ENCODE results near the gene ATG13. TPM values are rescaled to one million over a fixed set of nuclear protein-coding genes. Genes with fewer than 3 reads are reported as not detected.

ATG13 gene
- total and polyA plus RNA-seq, 11 donors, result 26.7 to 74.8 (median 48.7) TPM

DNA sequence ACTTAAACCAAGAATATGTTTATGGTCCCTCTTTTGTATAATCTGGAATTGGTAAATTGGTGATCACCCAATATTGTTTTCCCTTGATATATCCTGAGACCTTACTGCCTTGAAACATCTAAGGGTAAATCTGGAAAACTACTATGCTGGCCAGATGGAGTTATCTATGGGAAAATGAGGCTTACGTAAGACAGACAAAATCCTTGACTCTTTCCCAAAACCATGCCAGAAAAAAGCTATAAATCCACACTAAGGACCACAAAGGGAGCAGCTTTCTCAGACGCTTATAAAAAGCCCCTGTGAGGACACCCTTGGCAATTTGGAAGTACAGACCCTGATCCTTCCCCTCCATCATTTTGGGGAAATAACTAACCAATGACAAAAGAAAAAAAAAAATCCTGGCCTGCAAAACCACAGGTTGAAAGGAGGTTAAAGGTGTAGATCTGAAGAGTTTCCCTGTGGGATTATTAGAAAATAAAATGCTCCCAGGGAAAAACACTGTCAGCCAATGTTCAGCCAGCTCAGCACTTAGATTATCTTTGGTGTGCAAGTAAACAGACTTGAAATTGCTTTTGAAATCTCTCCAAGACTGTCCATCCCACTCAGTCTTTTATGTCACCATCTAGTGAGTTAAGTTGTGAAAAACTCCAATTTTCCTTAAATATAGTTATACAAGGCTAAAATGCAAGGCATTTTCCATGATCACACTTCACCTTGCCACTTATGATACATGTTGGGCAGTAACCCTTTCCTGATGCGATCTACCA is 17.0 kb upstream of the ATG13 start:
- TF ChIP-seq, protein P1, sequence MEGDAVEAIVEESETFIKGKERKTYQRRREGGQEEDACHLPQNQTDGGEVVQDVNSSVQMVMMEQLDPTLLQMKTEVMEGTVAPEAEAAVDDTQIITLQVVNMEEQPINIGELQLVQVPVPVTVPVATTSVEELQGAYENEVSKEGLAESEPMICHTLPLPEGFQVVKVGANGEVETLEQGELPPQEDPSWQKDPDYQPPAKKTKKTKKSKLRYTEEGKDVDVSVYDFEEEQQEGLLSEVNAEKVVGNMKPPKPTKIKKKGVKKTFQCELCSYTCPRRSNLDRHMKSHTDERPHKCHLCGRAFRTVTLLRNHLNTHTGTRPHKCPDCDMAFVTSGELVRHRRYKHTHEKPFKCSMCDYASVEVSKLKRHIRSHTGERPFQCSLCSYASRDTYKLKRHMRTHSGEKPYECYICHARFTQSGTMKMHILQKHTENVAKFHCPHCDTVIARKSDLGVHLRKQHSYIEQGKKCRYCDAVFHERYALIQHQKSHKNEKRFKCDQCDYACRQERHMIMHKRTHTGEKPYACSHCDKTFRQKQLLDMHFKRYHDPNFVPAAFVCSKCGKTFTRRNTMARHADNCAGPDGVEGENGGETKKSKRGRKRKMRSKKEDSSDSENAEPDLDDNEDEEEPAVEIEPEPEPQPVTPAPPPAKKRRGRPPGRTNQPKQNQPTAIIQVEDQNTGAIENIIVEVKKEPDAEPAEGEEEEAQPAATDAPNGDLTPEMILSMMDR (IDR thresholded peaks at IDR 0.05), result no peak
- no peak for TF ChIP-seq POLR2A (IDR thresholded peaks at IDR 0.05)
- 85 to 88% (median 85%) methylated on average over 3 of the region's 3 CpGs for WGBS, 4 donors
- Histone ChIP-seq H3K27ac (peak overlapping the region in 10 of 12 donors; percentile 2 to 75 (median 54)), H3K4me3 (no peak overlapping the region), H3K9me3 (no peaks in the 10 kb centered on the region), H3K27me3 (no peaks in the 10 kb centered on the region), H3K36me3 (peaks cover 0 to 15% (median 8%) of the 10 kb centered on the region in 9 donors), H3K4me1 (peaks cover 0 to 28% (median 7%) of the 10 kb centered on the region in 12 donors)
- no peak for DNase-seq
- intact Hi-C loops (cut with DNase I), result no loop called here
- ATAC-seq, result peak in 2 of 4 donors; percentile 25 to 40

DNA sequence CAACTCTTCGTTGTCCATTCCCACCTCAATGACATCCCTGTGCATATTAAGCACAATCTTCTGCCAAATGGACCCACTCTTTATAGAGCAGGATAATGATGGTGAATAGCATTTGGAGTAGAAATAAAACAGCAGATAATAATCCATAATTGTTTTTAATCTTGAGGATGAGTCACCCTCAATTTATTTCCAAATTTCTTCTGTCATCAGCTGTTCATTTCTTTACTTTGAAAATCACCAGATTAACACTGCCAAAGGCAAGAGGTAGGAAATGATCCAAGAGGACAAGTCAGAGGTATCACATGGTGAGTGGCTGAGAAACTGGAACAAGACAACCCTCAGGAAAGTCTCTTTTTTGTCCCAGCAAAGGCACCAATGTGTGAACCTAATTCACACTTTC is 16.2 kb upstream of the ATG13 start:
- no peak for TF ChIP-seq POLR2A (IDR thresholded peaks at IDR 0.05)
- TF ChIP-seq, protein P1 (IDR thresholded peaks at IDR 0.05), result no peak
- ATAC-seq (peak; percentile 25 to 56 (median 44)), DNase-seq (no peak)
- intact Hi-C loops (cut with DNase I), result no loop called here
- Histone ChIP-seq H3K9me3 (no peaks in the 10 kb centered on the region), H3K27me3 (no peaks in the 10 kb centered on the region), H3K36me3 (peaks cover 0 to 15% (median 8%) of the 10 kb centered on the region in 9 donors), H3K27ac (peak overlapping the region in 9 of 12 donors; percentile 2 to 75 (median 57)), H3K4me1 (peaks cover 0 to 28% (median 7%) of the 10 kb centered on the region in 12 donors), H3K4me3 (no peak overlapping the region)
- 39 to 68% (median 55%) methylated on average over 1 of the region's 1 CpG for WGBS, 4 donors

DNA sequence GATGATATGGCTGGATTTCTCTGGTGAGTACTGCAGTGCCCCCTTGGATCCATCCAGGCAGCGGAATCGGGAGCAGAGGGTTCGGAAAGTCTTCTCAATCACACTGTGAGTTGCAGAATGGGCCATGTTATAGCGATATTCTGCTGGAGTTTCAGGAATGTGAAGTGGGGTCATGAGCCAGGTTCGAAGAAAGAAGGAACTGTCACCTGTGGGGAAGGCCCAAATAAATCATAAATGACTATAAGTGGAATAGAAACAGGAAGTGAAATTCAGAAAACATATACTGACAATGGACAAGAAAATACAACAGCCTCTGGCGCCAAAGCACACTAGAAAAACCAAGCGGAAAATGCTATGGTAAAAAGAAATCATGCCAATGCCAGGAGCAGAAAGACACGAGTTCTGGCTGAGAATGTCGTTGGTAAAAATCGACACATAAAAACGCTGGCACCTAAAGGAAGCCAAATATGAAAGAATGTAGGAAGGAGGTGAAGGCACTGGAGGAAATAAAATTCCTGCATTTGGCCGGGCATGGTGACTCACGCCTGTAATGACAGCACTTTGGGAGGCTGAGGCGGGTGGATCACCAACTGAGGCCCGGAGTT is 13.5 kb upstream of the ATG13 start:
- no peaks in the 10 kb centered on the region for H3K9me3 ChIP-seq
- intact Hi-C loops (cut with DNase I), result no loop called here
- peaks cover 0 to 27% (median 7%) of the 10 kb centered on the region in 12 donors for H3K4me1 ChIP-seq
- H3K27ac ChIP-seq, result no peak overlapping the region
- TF ChIP-seq, protein P1 (IDR thresholded peaks at IDR 0.05), result no peak
- no peak for TF ChIP-seq POLR2A (IDR thresholded peaks at IDR 0.05)
- H3K4me3 ChIP-seq, result no peak overlapping the region
- ATAC-seq (no peak), DNase-seq (no peak)
- WGBS, 4 donors, result 91 to 95% (median 94%) methylated on average over 15 of the region's 15 CpGs
- no peaks in the 10 kb centered on the region for H3K27me3 ChIP-seq
- peaks cover 0 to 15% (median 8%) of the 10 kb centered on the region in 9 donors for H3K36me3 ChIP-seq

DNA sequence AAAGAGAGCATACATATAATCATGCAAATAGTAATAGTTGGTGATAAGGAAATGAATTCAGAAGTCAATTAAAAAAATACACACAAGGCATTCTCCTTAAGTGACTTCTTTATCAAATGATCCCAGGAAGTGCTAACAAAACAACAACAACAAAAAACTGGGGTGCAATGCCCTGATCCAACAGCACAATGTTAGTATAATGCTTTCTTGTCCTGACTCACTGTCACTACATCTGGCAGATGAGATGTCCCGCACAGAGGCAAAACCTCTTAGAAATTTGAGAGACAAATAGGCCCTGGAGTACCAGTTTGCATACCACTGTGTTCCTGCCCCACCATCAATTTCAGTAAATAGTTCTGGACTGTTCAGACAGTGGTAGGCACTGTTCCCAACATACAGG is 12.6 kb upstream of the ATG13 start:
- WGBS, 4 donors, result 87 to 94% (median 91%) methylated on average over 1 of the region's 1 CpG
- intact Hi-C loops (cut with DNase I), result no loop called here
- no peak for TF ChIP-seq POLR2A (IDR thresholded peaks at IDR 0.05)
- TF ChIP-seq, protein P1 (IDR thresholded peaks at IDR 0.05), result no peak
- Histone ChIP-seq H3K4me1 (peaks cover 0 to 19% (median 7%) of the 10 kb centered on the region in 12 donors), H3K27me3 (no peaks in the 10 kb centered on the region), H3K9me3 (no peaks in the 10 kb centered on the region), H3K27ac (no peak overlapping the region), H3K36me3 (peaks cover 0 to 15% (median 8%) of the 10 kb centered on the region in 9 donors), H3K4me3 (no peak overlapping the region)
- no peak for DNase-seq
- no peak for ATAC-seq

Data from heart left ventricle (tissue), 16 donors.